CD4-positive, alpha-beta T cell treated with Interleukin-15 for 4 hours (primary cell): ENCODE results near the gene CLMP.
"Not testable (repeated sequence)": the region's sequence is repeated elsewhere in the genome, so short reads cannot be mapped to it uniquely, and the experiment has no call there.

Experiments used
- DNase-seq: peaks from one replicate; pipeline ENCODE4 v3.0.0-alpha.2; 2020; ENCODE audit warnings: low spot score

The CLMP gene

GRCh38 chr11:123168241-123168640 lies 26.8 kb downstream of the CLMP start:
- no peak for DNase-seq

GRCh38 chr11:123166071-123166559 lies 28.9 kb downstream of the CLMP start:
- no peak for DNase-seq

- no peak for DNase-seq
Measured at GRCh38 chr11:123164732-123165450, 30.2 kb downstream of the CLMP start.

GRCh38 chr11:123163621-123164020 lies 31.4 kb downstream of the CLMP start:
- no peak for DNase-seq

GRCh38 chr11:123161376-123162030 lies 33.5 kb downstream of the CLMP start:
- no peak for DNase-seq

- no peak for DNase-seq
Measured at GRCh38 chr11:123159183-123159857, 35.7 kb downstream of the CLMP start.

- no peak for DNase-seq
Measured at GRCh38 chr11:123158033-123159003, 36.7 kb downstream of the CLMP start.

GRCh38 chr11:123152951-123153350 lies 42.1 kb downstream of the CLMP start:
- no peak for DNase-seq

GRCh38 chr11:123152346-123152745 lies 42.7 kb downstream of the CLMP start:
- not testable (repeated sequence) for DNase-seq

- DNase-seq, result no peak
Measured at GRCh38 chr11:123151796-123152195, 43.3 kb downstream of the CLMP start.

GRCh38 chr11:123151366-123151765 lies 43.7 kb downstream of the CLMP start:
- DNase-seq, result no peak

- no peak for DNase-seq
Measured at GRCh38 chr11:123150882-123151281, 44.2 kb downstream of the CLMP start.

GRCh38 chr11:123148965-123149364 lies 46.1 kb downstream of the CLMP start:
- DNase-seq, result no peak

- no peak for DNase-seq
Measured at GRCh38 chr11:123145661-123146060, 49.4 kb downstream of the CLMP start.

GRCh38 chr11:123145220-123145619 lies 49.8 kb downstream of the CLMP start:
- no peak for DNase-seq

- DNase-seq, result no peak
Measured at GRCh38 chr11:123144707-123145106, 50.3 kb downstream of the CLMP start.

- no peak for DNase-seq
Measured at GRCh38 chr11:123143921-123144320, 51.1 kb downstream of the CLMP start.

GRCh38 chr11:123143476-123143875 lies 51.6 kb downstream of the CLMP start:
- DNase-seq, result no peak

- no peak for DNase-seq
Measured at GRCh38 chr11:123139206-123139605, 55.8 kb downstream of the CLMP start.

GRCh38 chr11:123137431-123138224 lies 57.4 kb downstream of the CLMP start:
- no peak for DNase-seq

GRCh38 chr11:123135863-123136446 lies 59.1 kb downstream of the CLMP start:
- no peak for DNase-seq
